Activated naive CD4-positive, alpha-beta T cell treated with anti-CD3 and anti-CD28 coated beads for 36 hours (primary cell): ENCODE results near the gene GBP1. TPM values are rescaled to one million over a fixed set of nuclear protein-coding genes. Genes with fewer than 3 reads are reported as not detected.
"Not testable (repeated sequence)": the region's sequence is repeated elsewhere in the genome, so short reads cannot be mapped to it uniquely, and the experiment has no call there.

ENCODE experiments used
- CTCF ChIA-PET: fragments of 350-600 bp; sonication (Branson Sonifier 250); formaldehyde crosslinking; loops from one replicate; lab custom pipeline; 2021; ENCODE audit warnings: antibody characterized with exemption; lab: Charles Lee
- DNase-seq: peaks from one replicate; pipeline ENCODE4 v3.0.0-alpha.2; 2020
- H3K27ac Mint-ChIP-seq: one replicate; pipeline ENCODE4 v1.8.0; 2021; ENCODE audit warnings: mild to moderate bottlenecking, mixed read lengths
- H3K27me3 Mint-ChIP-seq: one replicate; pipeline ENCODE4 v1.8.0; 2021; ENCODE audit warnings: low read depth, mixed read lengths
- H3K36me3 Mint-ChIP-seq: one replicate; pipeline ENCODE4 v1.8.0; 2021; ENCODE audit warnings: low read depth, mixed read lengths
- H3K4me1 Mint-ChIP-seq: one replicate; pipeline ENCODE4 v1.8.0; 2021; ENCODE audit warnings: low read depth, mixed read lengths
- H3K4me3 Mint-ChIP-seq: one replicate; pipeline ENCODE4 v1.8.0; 2021; ENCODE audit warnings: mild to moderate bottlenecking, moderate library complexity, mixed read lengths
- H3K9me3 Mint-ChIP-seq: one replicate; pipeline ENCODE4 v1.8.0; 2021; ENCODE audit warnings: mixed read lengths
- intact Hi-C: fragments of 100-400 bp; cut with micrococcal nuclease; formaldehyde crosslinking; loops from one replicate; pipeline ENCODE4 v1.15.1; 2023
- total RNA-seq, 2 experiments: library from RNA; stranded (reverse); gene quantifications; one replicate each; pipeline ENCODE4 v1.2.3, GENCODE V29; 2021

The GBP1 gene
- total RNA-seq, 2 experiments from 2014 or later = 48.2 to 52.8 TPM

GRCh38 chr1:89051300-89051954 is 13.6 kb downstream of the GBP1 start:
- no peak for DNase-seq
- peaks cover 6% of the 10 kb centered on the region for H3K4me1 Mint-ChIP-seq
- no peaks in the 10 kb centered on the region for H3K9me3 Mint-ChIP-seq
- H3K36me3 Mint-ChIP-seq = peaks cover 49% of the 10 kb centered on the region
- H3K27me3 Mint-ChIP-seq = no peaks in the 10 kb centered on the region
- CTCF ChIA-PET = no interaction called here
- H3K4me3 Mint-ChIP-seq = no peak overlapping the region
- intact Hi-C loops = no loop called here
- no peak overlapping the region for H3K27ac Mint-ChIP-seq

GRCh38 chr1:89050649-89051033 is 14.4 kb downstream of the GBP1 start:
- Mint-ChIP-seq H3K9me3 (no peaks in the 10 kb centered on the region), H3K36me3 (peaks cover 43% of the 10 kb centered on the region), H3K27ac (no peak overlapping the region), H3K4me1 (peaks cover 6% of the 10 kb centered on the region), H3K4me3 (no peak overlapping the region), H3K27me3 (no peaks in the 10 kb centered on the region)
- DNase-seq = no peak
- intact Hi-C loops = no loop called here
- CTCF ChIA-PET = no interaction called here

- H3K4me3 Mint-ChIP-seq, H3K27me3 Mint-ChIP-seq, CTCF ChIA-PET, DNase-seq, H3K9me3 Mint-ChIP-seq, H3K27ac Mint-ChIP-seq, H3K4me1 Mint-ChIP-seq: not testable (repeated sequence)
- intact Hi-C loops = loop anchor here (5.0 kb wide), 2 partner anchors 183 to 497 kb away; no protein-coding TSS in a partner anchor
- peaks cover 41% of the 10 kb centered on the region for H3K36me3 Mint-ChIP-seq
Observed at GRCh38 chr1:89049901-89050648, 14.9 kb downstream of the GBP1 start.

DNA sequence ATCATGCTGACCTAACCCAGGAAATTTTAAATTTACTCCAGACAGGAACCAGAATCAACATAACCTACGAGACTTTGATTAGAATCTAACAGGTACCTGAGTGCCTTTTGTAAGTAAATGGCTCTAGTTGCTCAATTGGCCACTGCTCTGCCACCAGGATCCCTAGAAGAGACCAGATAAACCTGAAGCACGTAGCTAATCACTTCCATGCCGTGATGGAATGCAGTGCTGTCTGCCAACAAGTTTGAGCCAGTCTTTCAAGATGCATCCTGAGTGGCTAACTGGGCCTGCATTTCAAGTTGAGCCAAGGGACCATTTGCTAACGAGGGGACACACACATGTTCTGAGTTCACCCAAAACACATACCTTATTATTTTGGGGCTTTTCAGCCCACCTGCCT is 15.8 kb downstream of the GBP1 start:
- H3K4me3 Mint-ChIP-seq, DNase-seq, H3K4me1 Mint-ChIP-seq, CTCF ChIA-PET, H3K27me3 Mint-ChIP-seq, H3K27ac Mint-ChIP-seq, H3K9me3 Mint-ChIP-seq: not testable (repeated sequence)
- peaks cover 35% of the 10 kb centered on the region for H3K36me3 Mint-ChIP-seq
- intact Hi-C loops = loop anchor here (5.0 kb wide), 2 partner anchors 182 to 498 kb away; no protein-coding TSS in a partner anchor

GRCh38 chr1:89047734-89048133 is 17.3 kb downstream of the GBP1 start:
- Mint-ChIP-seq H3K27ac (no peak overlapping the region), H3K27me3 (no peaks in the 10 kb centered on the region), H3K36me3 (peaks cover 34% of the 10 kb centered on the region), H3K4me3 (no peak overlapping the region), H3K9me3 (peaks cover 10% of the 10 kb centered on the region), H3K4me1 (peaks cover 11% of the 10 kb centered on the region)
- CTCF ChIA-PET = interaction anchor here (0.8 to 0.9 kb wide), 3 partner anchors 8 to 74 kb away, joined by 3 read pairs; no protein-coding TSS in a partner anchor
- DNase-seq = no peak
- intact Hi-C loops = loop anchor here (1.0 to 5.0 kb wide), 3 partner anchors 8 to 500 kb away; no protein-coding TSS in a partner anchor

- H3K36me3 Mint-ChIP-seq = peaks cover 34% of the 10 kb centered on the region
- DNase-seq = peak; percentile 24
- peaks cover 13% of the 10 kb centered on the region for H3K4me1 Mint-ChIP-seq
- H3K4me3 Mint-ChIP-seq, H3K27ac Mint-ChIP-seq, H3K27me3 Mint-ChIP-seq, H3K9me3 Mint-ChIP-seq: not testable (repeated sequence)
- intact Hi-C loops = loop anchor here (1.0 to 5.0 kb wide), 8 partner anchors 19 to 501 kb away; partner anchors contain the start of genes GBP1, GBP2 and GBP3
- CTCF ChIA-PET = interaction anchor here (0.7 to 1.6 kb wide), 12 partner anchors 9 to 405 kb away, joined by 3 to 7 read pairs (median 3); partner anchors contain the start of genes GBP1, GBP3 and GBP5
Observed at GRCh38 chr1:89046318-89047183, 18.5 kb downstream of the GBP1 start.

GRCh38 chr1:89044970-89045721 is 19.9 kb downstream of the GBP1 start:
- DNase-seq = no peak
- no peak overlapping the region for H3K4me3 Mint-ChIP-seq
- peaks cover 12% of the 10 kb centered on the region for H3K9me3 Mint-ChIP-seq
- no peak overlapping the region for H3K27ac Mint-ChIP-seq
- H3K36me3 Mint-ChIP-seq = peaks cover 29% of the 10 kb centered on the region
- H3K4me1 Mint-ChIP-seq = peaks cover 25% of the 10 kb centered on the region
- CTCF ChIA-PET = interaction anchor here (0.7 to 1.6 kb wide), 3 partner anchors 22 to 74 kb away, joined by 3 to 7 read pairs (median 3); partner anchors contain the start of gene GBP3
- intact Hi-C loops = loop anchor here (5.0 kb wide), 2 partner anchors 178 to 502 kb away; no protein-coding TSS in a partner anchor
- H3K27me3 Mint-ChIP-seq = peaks cover 3% of the 10 kb centered on the region

GRCh38 chr1:89043940-89044339 is 21.1 kb downstream of the GBP1 start:
- Mint-ChIP-seq H3K4me3 (no peak overlapping the region), H3K36me3 (peaks cover 22% of the 10 kb centered on the region), H3K27ac (no peak overlapping the region), H3K4me1 (peaks cover 35% of the 10 kb centered on the region), H3K9me3 (peaks cover 12% of the 10 kb centered on the region), H3K27me3 (peaks cover 6% of the 10 kb centered on the region)
- DNase-seq = no peak
- intact Hi-C loops = no loop called here
- CTCF ChIA-PET = no interaction called here

GRCh38 chr1:89042491-89042890 is 22.5 kb downstream of the GBP1 start:
- Mint-ChIP-seq H3K27me3 (peaks cover 11% of the 10 kb centered on the region), H3K4me3 (no peak overlapping the region), H3K36me3 (peaks cover 17% of the 10 kb centered on the region), H3K4me1 (peaks cover 29% of the 10 kb centered on the region), H3K27ac (no peak overlapping the region), H3K9me3 (peaks cover 12% of the 10 kb centered on the region)
- intact Hi-C loops = no loop called here
- CTCF ChIA-PET = interaction anchor here (0.6 to 1.8 kb wide), 3 partner anchors 42 to 47 kb away, joined by 3 to 5 read pairs (median 5); no protein-coding TSS in a partner anchor
- DNase-seq = no peak

DNA sequence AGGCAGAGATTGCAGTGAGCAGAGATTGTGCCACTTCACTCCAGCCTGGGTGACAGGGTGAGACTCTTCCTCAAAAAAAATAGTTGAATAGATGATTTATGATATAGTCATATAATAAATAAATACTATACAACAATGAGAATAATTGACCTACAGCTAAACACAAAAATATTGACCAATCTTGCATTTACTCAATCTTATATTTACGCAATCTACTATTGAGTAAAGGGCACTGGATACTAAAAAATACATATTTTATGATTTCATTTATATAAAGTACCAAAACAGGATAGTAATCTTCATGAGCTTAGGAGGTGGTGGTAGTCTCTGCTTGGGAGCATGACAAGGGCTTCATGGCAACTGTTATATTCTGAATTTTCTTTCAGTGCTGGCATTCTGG is 23.3 kb downstream of the GBP1 start:
- CTCF ChIA-PET = interaction anchor here (0.6 to 2.1 kb wide), 7 partner anchors 19 to 258 kb away, joined by 3 to 7 read pairs (median 4); partner anchors contain the start of genes GBP3 and GBP4
- H3K36me3 Mint-ChIP-seq = peaks cover 17% of the 10 kb centered on the region
- peaks cover 33% of the 10 kb centered on the region for H3K4me1 Mint-ChIP-seq
- H3K4me3 Mint-ChIP-seq = peak overlapping the region; percentile 25
- no peak for DNase-seq
- H3K9me3 Mint-ChIP-seq = peaks cover 12% of the 10 kb centered on the region
- peak overlapping the region; percentile 72 for H3K27ac Mint-ChIP-seq
- H3K27me3 Mint-ChIP-seq = peaks cover 11% of the 10 kb centered on the region
- intact Hi-C loops = loop anchor here (1.0 to 2.0 kb wide), 13 partner anchors 19 to 678 kb away; partner anchors contain the start of genes GBP1, GBP2 and GBP3

DNA sequence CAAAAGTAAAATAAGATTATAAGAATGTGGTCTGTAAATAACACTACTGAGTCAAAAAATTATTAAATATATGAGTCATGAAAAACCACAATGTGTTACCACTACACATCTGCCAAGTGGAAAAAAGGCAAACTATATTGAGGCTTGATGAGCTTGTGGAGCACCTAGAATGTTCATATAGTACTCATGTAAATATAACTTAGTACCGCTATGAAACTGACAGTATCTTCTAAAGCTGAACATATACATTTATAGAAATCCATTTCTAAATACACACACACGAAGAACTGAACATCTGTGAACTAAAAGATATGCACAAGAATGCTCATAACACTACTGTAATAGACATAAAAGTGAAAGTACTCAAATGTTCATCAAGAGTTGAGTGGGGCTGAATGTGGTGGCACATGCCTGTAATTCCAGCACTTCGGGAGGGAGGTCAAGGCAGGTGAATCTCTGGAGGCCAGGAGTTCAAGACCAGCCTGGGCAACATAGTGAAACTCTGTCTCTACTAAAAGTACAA is 23.8 kb downstream of the GBP1 start:
- DNase-seq = peak; percentile 63
- intact Hi-C loops = loop anchor here (1.0 to 2.0 kb wide), 13 partner anchors 19 to 678 kb away; partner anchors contain the start of genes GBP1, GBP2 and GBP3
- Mint-ChIP-seq H3K27me3 (peaks cover 11% of the 10 kb centered on the region), H3K4me1 (peaks cover 33% of the 10 kb centered on the region), H3K36me3 (peaks cover 17% of the 10 kb centered on the region), H3K4me3 (peak overlapping the region; percentile 25), H3K27ac (peak overlapping the region; percentile 72), H3K9me3 (peaks cover 12% of the 10 kb centered on the region)
- CTCF ChIA-PET = interaction anchor here (1.1 to 2.1 kb wide), 6 partner anchors 19 to 259 kb away, joined by 3 to 7 read pairs (median 4); partner anchors contain the start of genes GBP3 and GBP4
